ENCODE measurements around the gene TTLL10. TPM values are rescaled to one million over a fixed set of nuclear protein-coding genes. Genes with fewer than 3 reads are reported as not detected.

TTLL10 gene
- polyA plus RNA-seq, 2 of the 4 experiments (the other 2 are of a cell fraction): not detected

DNA sequence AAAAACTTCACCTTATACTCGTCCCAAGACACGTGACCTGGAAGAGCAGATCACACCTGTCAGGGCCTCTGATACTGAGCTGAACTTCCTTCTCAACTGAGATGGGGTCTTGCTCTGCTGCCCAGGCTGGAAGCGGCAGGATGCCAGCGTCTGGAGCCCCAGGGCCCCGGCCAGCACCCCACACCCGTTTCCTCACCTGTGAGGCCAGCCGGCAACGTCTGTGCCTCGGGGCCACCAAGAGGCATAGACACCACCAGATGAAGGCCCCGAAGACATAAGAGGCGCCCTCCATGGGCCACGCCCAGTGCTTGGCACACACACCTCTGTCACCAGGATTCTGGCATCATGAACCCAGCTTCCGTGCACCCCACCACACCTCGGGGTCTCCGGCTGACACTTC lies 49.6 kb downstream of the TTLL10 start:
- DNase-seq (ENCODE audit: low read depth in 1 of 2, low spot score in 1 of 2): no peak
- ChIA-PET POLR2A (no interaction called here), CTCF (interaction anchor here (0.9 to 1.7 kb wide), 2 partner anchors 101 to 102 kb away, joined by 4 read pairs; no protein-coding TSS in a partner anchor)
- no peaks in the 10 kb centered on the region for H3K4me1 ChIP-seq
- no peak for FAIRE-seq
- ATAC-seq: no peak
- H3K9me3 ChIP-seq: no peaks in the 10 kb centered on the region
- H3K4me2 ChIP-seq: no peak overlapping the region
- TF ChIP-seq HOXB13 (CRISPR knock-in tag; IDR thresholded peaks at IDR 0.05; ENCODE audit: low read depth) (no peak), RAD21 (conservative IDR thresholded peaks at IDR 0.05 in 1 of 2, IDR thresholded peaks at IDR 0.05 in 1 of 2) (no peak), NFE2L2 (conservative IDR thresholded peaks at IDR 0.05; ENCODE audit: low read length) (no peak), PHF8 (IDR thresholded peaks at IDR 0.05; ENCODE audit: borderline replicate concordance, low read depth) (no peak), FOSL2 (IDR thresholded peaks at IDR 0.05) (no peak), FOSL2 (CRISPR knock-in tag; IDR thresholded peaks at IDR 0.05) (no peak), ZSCAN20 (CRISPR knock-in tag; IDR thresholded peaks at IDR 0.05) (no peak), JUN (IDR thresholded peaks at IDR 0.05) (no peak)
- TF ChIP-seq, protein P1, sequence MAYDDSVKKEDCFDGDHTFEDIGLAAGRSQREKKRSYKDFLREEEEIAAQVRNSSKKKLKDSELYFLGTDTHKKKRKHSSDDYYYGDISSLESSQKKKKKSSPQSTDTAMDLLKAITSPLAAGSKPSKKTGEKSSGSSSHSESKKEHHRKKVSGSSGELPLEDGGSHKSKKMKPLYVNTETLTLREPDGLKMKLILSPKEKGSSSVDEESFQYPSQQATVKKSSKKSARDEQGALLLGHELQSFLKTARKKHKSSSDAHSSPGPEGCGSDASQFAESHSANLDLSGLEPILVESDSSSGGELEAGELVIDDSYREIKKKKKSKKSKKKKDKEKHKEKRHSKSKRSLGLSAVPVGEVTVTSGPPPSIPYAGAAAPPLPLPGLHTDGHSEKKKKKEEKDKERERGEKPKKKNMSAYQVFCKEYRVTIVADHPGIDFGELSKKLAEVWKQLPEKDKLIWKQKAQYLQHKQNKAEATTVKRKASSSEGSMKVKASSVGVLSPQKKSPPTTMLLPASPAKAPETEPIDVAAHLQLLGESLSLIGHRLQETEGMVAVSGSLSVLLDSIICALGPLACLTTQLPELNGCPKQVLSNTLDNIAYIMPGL (CRISPR knock-in tag; IDR thresholded peaks at IDR 0.05; ENCODE audit: borderline replicate concordance): no peak
- TF ChIP-seq, protein P2, sequence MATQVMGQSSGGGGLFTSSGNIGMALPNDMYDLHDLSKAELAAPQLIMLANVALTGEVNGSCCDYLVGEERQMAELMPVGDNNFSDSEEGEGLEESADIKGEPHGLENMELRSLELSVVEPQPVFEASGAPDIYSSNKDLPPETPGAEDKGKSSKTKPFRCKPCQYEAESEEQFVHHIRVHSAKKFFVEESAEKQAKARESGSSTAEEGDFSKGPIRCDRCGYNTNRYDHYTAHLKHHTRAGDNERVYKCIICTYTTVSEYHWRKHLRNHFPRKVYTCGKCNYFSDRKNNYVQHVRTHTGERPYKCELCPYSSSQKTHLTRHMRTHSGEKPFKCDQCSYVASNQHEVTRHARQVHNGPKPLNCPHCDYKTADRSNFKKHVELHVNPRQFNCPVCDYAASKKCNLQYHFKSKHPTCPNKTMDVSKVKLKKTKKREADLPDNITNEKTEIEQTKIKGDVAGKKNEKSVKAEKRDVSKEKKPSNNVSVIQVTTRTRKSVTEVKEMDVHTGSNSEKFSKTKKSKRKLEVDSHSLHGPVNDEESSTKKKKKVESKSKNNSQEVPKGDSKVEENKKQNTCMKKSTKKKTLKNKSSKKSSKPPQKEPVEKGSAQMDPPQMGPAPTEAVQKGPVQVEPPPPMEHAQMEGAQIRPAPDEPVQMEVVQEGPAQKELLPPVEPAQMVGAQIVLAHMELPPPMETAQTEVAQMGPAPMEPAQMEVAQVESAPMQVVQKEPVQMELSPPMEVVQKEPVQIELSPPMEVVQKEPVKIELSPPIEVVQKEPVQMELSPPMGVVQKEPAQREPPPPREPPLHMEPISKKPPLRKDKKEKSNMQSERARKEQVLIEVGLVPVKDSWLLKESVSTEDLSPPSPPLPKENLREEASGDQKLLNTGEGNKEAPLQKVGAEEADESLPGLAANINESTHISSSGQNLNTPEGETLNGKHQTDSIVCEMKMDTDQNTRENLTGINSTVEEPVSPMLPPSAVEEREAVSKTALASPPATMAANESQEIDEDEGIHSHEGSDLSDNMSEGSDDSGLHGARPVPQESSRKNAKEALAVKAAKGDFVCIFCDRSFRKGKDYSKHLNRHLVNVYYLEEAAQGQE (IDR thresholded peaks at IDR 0.05): no peak
- TF ChIP-seq, protein P3, sequence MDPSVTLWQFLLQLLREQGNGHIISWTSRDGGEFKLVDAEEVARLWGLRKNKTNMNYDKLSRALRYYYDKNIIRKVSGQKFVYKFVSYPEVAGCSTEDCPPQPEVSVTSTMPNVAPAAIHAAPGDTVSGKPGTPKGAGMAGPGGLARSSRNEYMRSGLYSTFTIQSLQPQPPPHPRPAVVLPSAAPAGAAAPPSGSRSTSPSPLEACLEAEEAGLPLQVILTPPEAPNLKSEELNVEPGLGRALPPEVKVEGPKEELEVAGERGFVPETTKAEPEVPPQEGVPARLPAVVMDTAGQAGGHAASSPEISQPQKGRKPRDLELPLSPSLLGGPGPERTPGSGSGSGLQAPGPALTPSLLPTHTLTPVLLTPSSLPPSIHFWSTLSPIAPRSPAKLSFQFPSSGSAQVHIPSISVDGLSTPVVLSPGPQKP (IDR thresholded peaks at IDR 0.05; ENCODE audit: low read depth, low read length): no peak
- TF ChIP-seq, protein P4, sequence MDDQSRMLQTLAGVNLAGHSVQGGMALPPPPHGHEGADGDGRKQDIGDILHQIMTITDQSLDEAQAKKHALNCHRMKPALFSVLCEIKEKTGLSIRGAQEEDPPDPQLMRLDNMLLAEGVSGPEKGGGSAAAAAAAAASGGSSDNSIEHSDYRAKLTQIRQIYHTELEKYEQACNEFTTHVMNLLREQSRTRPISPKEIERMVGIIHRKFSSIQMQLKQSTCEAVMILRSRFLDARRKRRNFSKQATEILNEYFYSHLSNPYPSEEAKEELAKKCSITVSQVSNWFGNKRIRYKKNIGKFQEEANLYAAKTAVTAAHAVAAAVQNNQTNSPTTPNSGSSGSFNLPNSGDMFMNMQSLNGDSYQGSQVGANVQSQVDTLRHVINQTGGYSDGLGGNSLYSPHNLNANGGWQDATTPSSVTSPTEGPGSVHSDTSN (IDR thresholded peaks at IDR 0.05): no peak
- H3K4me3 ChIP-seq: no peak overlapping the region
- 97% methylated on average over 6 of the region's 15 CpGs for whole genome bisulfite sequencing (ENCODE audit: missing lambda C conversion rate)
- H3K27ac ChIP-seq: no peak overlapping the region

DNA sequence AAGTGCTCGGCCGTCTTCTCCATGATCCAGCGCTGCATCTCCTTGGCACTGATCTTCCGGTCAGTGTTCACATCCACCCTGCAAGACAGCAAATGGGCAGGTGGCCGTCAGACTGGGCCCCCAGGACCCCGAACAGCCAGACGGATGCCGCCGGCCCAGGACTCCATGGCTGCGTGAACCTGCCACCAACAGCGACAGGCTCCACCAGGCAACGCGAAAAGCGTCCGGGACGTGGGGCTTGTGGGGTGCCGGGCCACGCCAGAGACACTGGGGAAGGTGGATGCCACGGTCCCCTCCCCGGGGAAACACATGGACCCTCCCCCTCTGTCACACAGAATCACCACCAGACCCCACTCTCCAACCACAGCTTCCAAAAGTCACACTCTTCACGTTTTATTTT lies 50.2 kb downstream of the TTLL10 start:
- TF ChIP-seq FOSB (CRISPR knock-in tag; IDR thresholded peaks at IDR 0.05) (no peak), MAZ (IDR thresholded peaks at IDR 0.05; ENCODE audit: borderline replicate concordance, low read depth, low read length) (no peak), SMC3 (IDR thresholded peaks at IDR 0.05) (no peak)
- TF ChIP-seq, protein P2 (IDR thresholded peaks at IDR 0.05): no peak
- Histone ChIP-seq H3K4me2 (no peak overlapping the region), H3K4me3 (no peak overlapping the region), H3K9me3 (no peaks in the 10 kb centered on the region), H3K27ac (no peak overlapping the region), H3K4me1 (no peaks in the 10 kb centered on the region)
- DNase-seq (ENCODE audit: low read depth in 1 of 2, low spot score in 1 of 2) (no peak), FAIRE-seq (no peak), ATAC-seq (no peak)
- WGBS (ENCODE audit: missing lambda C conversion rate): 91% methylated on average over 8 of the region's 21 CpGs
- ChIA-PET CTCF (interaction anchor here (1.7 to 4.2 kb wide), 2 partner anchors 101 to 102 kb away, joined by 4 to 31 read pairs; no protein-coding TSS in a partner anchor), POLR2A (no interaction called here)
